ENCODE data around the gene DDX51.

DNA sequence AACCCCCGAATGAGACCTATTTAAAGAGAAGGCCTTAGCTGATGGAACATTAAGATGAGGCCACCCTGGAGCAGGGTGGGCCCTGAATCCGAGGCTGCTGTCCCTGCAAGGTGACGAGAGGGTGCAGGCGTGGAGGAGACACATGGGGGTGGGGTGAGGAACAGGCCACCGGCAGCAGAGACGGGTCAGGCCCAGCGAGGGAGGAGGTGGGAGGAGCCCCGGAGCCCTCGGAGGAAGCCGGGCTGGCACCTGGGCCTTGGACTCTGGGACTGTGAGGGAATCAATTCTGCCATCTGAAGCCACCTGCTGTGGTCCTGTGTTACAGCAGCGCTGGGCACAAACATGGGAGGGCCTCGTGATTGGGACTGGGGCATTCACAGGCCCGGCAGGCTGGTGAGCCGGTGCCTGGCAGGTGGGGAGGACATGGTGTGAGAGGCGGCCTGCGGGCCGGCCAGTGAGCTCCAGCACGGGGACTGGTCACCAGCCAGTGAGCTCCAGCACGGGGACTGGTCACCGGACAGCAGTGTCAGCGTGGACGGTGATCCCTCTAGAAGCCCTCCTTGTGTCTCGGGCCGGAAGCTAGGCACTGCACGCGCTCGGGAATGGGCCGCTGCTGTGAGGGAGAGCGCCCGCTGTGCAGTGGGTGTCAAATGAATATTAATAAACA is 46.8 kb upstream of the DDX51 start:
- TF ChIP-seq, protein P1, sequence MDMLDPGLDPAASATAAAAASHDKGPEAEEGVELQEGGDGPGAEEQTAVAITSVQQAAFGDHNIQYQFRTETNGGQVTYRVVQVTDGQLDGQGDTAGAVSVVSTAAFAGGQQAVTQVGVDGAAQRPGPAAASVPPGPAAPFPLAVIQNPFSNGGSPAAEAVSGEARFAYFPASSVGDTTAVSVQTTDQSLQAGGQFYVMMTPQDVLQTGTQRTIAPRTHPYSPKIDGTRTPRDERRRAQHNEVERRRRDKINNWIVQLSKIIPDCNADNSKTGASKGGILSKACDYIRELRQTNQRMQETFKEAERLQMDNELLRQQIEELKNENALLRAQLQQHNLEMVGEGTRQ (IDR thresholded peaks at IDR 0.05): no peak
- TF ChIP-seq, protein P2, sequence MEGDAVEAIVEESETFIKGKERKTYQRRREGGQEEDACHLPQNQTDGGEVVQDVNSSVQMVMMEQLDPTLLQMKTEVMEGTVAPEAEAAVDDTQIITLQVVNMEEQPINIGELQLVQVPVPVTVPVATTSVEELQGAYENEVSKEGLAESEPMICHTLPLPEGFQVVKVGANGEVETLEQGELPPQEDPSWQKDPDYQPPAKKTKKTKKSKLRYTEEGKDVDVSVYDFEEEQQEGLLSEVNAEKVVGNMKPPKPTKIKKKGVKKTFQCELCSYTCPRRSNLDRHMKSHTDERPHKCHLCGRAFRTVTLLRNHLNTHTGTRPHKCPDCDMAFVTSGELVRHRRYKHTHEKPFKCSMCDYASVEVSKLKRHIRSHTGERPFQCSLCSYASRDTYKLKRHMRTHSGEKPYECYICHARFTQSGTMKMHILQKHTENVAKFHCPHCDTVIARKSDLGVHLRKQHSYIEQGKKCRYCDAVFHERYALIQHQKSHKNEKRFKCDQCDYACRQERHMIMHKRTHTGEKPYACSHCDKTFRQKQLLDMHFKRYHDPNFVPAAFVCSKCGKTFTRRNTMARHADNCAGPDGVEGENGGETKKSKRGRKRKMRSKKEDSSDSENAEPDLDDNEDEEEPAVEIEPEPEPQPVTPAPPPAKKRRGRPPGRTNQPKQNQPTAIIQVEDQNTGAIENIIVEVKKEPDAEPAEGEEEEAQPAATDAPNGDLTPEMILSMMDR (IDR thresholded peaks at IDR 0.05): no peak
- TF ChIP-seq EP300 (IDR thresholded peaks at IDR 0.05): no peak
- no peak for TF ChIP-seq CEBPB (IDR thresholded peaks at IDR 0.05)
- TF ChIP-seq, protein P3, sequence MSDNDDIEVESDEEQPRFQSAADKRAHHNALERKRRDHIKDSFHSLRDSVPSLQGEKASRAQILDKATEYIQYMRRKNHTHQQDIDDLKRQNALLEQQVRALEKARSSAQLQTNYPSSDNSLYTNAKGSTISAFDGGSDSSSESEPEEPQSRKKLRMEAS (IDR thresholded peaks at IDR 0.05): no peak
- TF ChIP-seq POLR2A (IDR thresholded peaks at IDR 0.05; ENCODE audit: low read length): no peak
- TF ChIP-seq, protein P4, sequence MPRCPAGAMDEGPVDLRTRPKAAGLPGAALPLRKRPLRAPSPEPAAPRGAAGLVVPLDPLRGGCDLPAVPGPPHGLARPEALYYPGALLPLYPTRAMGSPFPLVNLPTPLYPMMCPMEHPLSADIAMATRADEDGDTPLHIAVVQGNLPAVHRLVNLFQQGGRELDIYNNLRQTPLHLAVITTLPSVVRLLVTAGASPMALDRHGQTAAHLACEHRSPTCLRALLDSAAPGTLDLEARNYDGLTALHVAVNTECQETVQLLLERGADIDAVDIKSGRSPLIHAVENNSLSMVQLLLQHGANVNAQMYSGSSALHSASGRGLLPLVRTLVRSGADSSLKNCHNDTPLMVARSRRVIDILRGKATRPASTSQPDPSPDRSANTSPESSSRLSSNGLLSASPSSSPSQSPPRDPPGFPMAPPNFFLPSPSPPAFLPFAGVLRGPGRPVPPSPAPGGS (IDR thresholded peaks at IDR 0.05): no peak
- TF ChIP-seq NFE2L2 (conservative IDR thresholded peaks at IDR 0.05; ENCODE audit: low read length): no peak
- no peak for TF ChIP-seq JUN (IDR thresholded peaks at IDR 0.05)

Data from A549 (cell line).